Cardiac muscle cell (in vitro differentiated cells and primary cell): Measurements from ENCODE around the gene THADA. TPM values are rescaled to one million over a fixed set of nuclear protein-coding genes. Genes with fewer than 3 reads are reported as not detected.

Source experiments
- DNase-seq, 2 donors: peaks; one replicate each; pipeline versions ENCODE4 v3.0.0 to v3.0.0-alpha.2; 2010 to 2017; ENCODE audit warnings: low read depth in 1 of 2, low spot score in 1 of 2
- H3K27ac ChIP-seq: fragments of 200-600 bp; sonication (generic); 2 replicates; pipeline ENCODE4 v1.5.1; 2016
- H3K27me3 ChIP-seq: fragments of 200-600 bp; sonication (generic); 2 replicates; pipeline ENCODE4 v1.6.0; 2016; ENCODE audit warnings: control low read depth
- H3K36me3 ChIP-seq: fragments of 200-600 bp; sonication (generic); 2 replicates; pipeline ENCODE4 v1.5.1; 2016; ENCODE audit warnings: control low read depth
- H3K4me1 ChIP-seq: fragments of 200-600 bp; sonication (generic); 2 replicates; pipeline ENCODE4 v1.8.1; 2017; ENCODE audit warnings: low read depth, mild to moderate bottlenecking, mixed run types
- H3K4me3 ChIP-seq: fragments of 200-600 bp; sonication (generic); 2 replicates; pipeline ENCODE4 v1.5.1; 2016; ENCODE audit warnings: mild to moderate bottlenecking
- H3K9me3 ChIP-seq: fragments of 200-600 bp; sonication (generic); 2 replicates; pipeline ENCODE4 v1.5.1; 2017; ENCODE audit warnings: low read depth, mild to moderate bottlenecking, control low read depth
- CTCF ChIP-seq: IDR thresholded peaks from 2 replicates; pipeline ENCODE4 v1.5.1; 2012; ENCODE audit warnings: low read depth, mild to moderate bottlenecking, low read length
- polyA plus RNA-seq: library from polyadenylated mRNA; unstranded; fragments of >200 nt; fragmentation: Nextera tagmentation; extraction: Ambion mirVana; gene quantifications from 2 replicates; pipeline ENCODE4 v1.2.1, GENCODE V29; 2016
- total RNA-seq: library from RNA; depleted of rRNA; stranded (reverse); fragments of >200 nt; gene quantifications from 2 replicates; pipeline ENCODE4 v1.2.3, GENCODE V29; 2016

The THADA gene
- total and polyA plus RNA-seq, 2 experiments from 2014 or later, result 11.9 to 17.3 TPM

GRCh38 chr2:43238813-43239212 is 357.0 kb downstream of the THADA start:
- H3K4me3 ChIP-seq, result no peak overlapping the region
- no peaks in the 10 kb centered on the region for H3K27me3 ChIP-seq
- no peak for DNase-seq
- H3K36me3 ChIP-seq, result no peaks in the 10 kb centered on the region
- H3K4me1 ChIP-seq, result peaks cover 3% of the 10 kb centered on the region
- no peaks in the 10 kb centered on the region for H3K9me3 ChIP-seq
- TF ChIP-seq CTCF, result no peak
- H3K27ac ChIP-seq, result no peak overlapping the region

- peak in 1 of 2 donors; percentile 44 for DNase-seq
- Histone ChIP-seq H3K27me3 (no peaks in the 10 kb centered on the region), H3K36me3 (no peaks in the 10 kb centered on the region), H3K27ac (no peak overlapping the region), H3K4me1 (peaks cover 3% of the 10 kb centered on the region), H3K9me3 (no peaks in the 10 kb centered on the region), H3K4me3 (no peak overlapping the region)
- no peak for TF ChIP-seq CTCF
Observed at GRCh38 chr2:43238176-43238575, 357.7 kb downstream of the THADA start.

- Histone ChIP-seq H3K27ac (no peak overlapping the region), H3K4me3 (no peak overlapping the region), H3K36me3 (no peaks in the 10 kb centered on the region), H3K9me3 (no peaks in the 10 kb centered on the region), H3K4me1 (peaks cover 23% of the 10 kb centered on the region), H3K27me3 (no peaks in the 10 kb centered on the region)
- TF ChIP-seq CTCF, result no peak
- DNase-seq, result no peak
Observed at GRCh38 chr2:43233218-43234212, 362.3 kb downstream of the THADA start.

- H3K4me3 ChIP-seq, result no peak overlapping the region
- peak in 1 of 2 donors; percentile 85 for DNase-seq
- no peaks in the 10 kb centered on the region for H3K27me3 ChIP-seq
- no peak for TF ChIP-seq CTCF
- H3K36me3 ChIP-seq, result no peaks in the 10 kb centered on the region
- H3K9me3 ChIP-seq, result no peaks in the 10 kb centered on the region
- H3K27ac ChIP-seq, result peak overlapping the region; percentile 42
- peaks cover 29% of the 10 kb centered on the region for H3K4me1 ChIP-seq
Observed at GRCh38 chr2:43230951-43231827, 364.6 kb downstream of the THADA start.

- H3K9me3 ChIP-seq, result no peaks in the 10 kb centered on the region
- H3K4me3 ChIP-seq, result no peak overlapping the region
- peaks cover 29% of the 10 kb centered on the region for H3K4me1 ChIP-seq
- no peaks in the 10 kb centered on the region for H3K36me3 ChIP-seq
- DNase-seq, result no peak
- no peak for TF ChIP-seq CTCF
- peak overlapping the region; percentile 42 for H3K27ac ChIP-seq
- H3K27me3 ChIP-seq, result no peaks in the 10 kb centered on the region
Observed at GRCh38 chr2:43230351-43230885, 365.4 kb downstream of the THADA start.
